Activated B cell treated with CpG ODN at 0.5 μM for 24 hours (primary cell): ENCODE results near the gene NPAS3. TPM values are rescaled to one million over a fixed set of nuclear protein-coding genes. Genes with fewer than 3 reads are reported as not detected.

ENCODE experiments used
- ATAC-seq: fragments of 200-7000 bp; cut with Tn5 transposase; one replicate; pipeline ENCODE4 v1.10.0; 2021; ENCODE audit warnings: low read depth, mild to moderate bottlenecking, moderate library complexity
- CTCF ChIA-PET: fragments of 350-600 bp; sonication (Branson Sonifier 250); formaldehyde crosslinking; loops from one replicate; lab custom pipeline; 2021; ENCODE audit warnings: antibody characterized with exemption; lab: Charles Lee
- POLR2A ChIA-PET: fragments of 350-600 bp; sonication (Branson Sonifier 250); formaldehyde crosslinking; loops from one replicate; lab custom pipeline; 2021; ENCODE audit warnings: antibody characterized with exemption; lab: Charles Lee
- DNase-seq: peaks from one replicate; pipeline ENCODE4 v3.0.0; 2022
- H3K27ac Mint-ChIP-seq: one replicate; pipeline ENCODE4 v1.8.0; 2020; ENCODE audit warnings: mixed read lengths
- H3K27me3 Mint-ChIP-seq: one replicate; pipeline ENCODE4 v1.8.0; 2021; ENCODE audit warnings: mixed read lengths
- H3K36me3 Mint-ChIP-seq: one replicate; pipeline ENCODE4 v1.8.0; 2021; ENCODE audit warnings: low read depth, mixed read lengths
- H3K4me1 Mint-ChIP-seq: one replicate; pipeline ENCODE4 v1.8.0; 2021; ENCODE audit warnings: mixed read lengths
- H3K4me3 Mint-ChIP-seq: one replicate; pipeline ENCODE4 v1.8.0; 2020; ENCODE audit warnings: mild to moderate bottlenecking, mixed read lengths
- H3K9me3 Mint-ChIP-seq: one replicate; pipeline ENCODE4 v1.8.0; 2020; ENCODE audit warnings: mixed read lengths
- intact Hi-C: fragments of 100-400 bp; cut with micrococcal nuclease; formaldehyde crosslinking; loops from one replicate; pipeline ENCODE4 v1.15.1; 2024
- total RNA-seq: library from RNA; stranded (reverse); gene quantifications from 2 replicates; pipeline ENCODE4 v1.2.3, GENCODE V29; 2022
- TF ChIP-seq, protein P1 (sequence below): fragments of 200-600 bp; IDR thresholded peaks from one replicate; pipeline ENCODE4 v1.8.0; 2022; ENCODE audit warnings: antibody characterized with exemption, mild to moderate bottlenecking

Gene NPAS3
- total RNA-seq, 1 donor from 2014 or later: not detected

DNA sequence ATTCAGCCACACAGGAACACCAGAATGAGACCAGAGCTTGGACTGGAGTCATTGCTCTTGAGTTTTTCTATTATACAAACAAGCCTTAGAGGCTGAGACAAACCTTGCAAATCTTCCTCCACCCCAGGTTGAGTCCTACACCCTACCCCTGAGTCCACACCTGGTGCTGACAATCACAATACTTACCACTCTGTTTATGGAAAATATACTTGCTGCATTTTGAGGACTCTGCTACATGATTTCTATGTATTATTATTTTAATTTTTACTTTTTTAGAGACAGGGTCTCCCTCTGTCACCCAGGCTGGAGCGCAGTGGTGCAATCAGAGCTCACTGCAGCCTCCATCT, 910.7 kb downstream of the NPAS3 start:
- Mint-ChIP-seq H3K4me3 (no peak overlapping the region), H3K36me3 (no peaks in the 10 kb centered on the region), H3K9me3 (no peaks in the 10 kb centered on the region), H3K4me1 (no peaks in the 10 kb centered on the region), H3K27me3 (no peaks in the 10 kb centered on the region), H3K27ac (no peak overlapping the region)
- ATAC-seq (no peak), DNase-seq (no peak)
- CTCF ChIA-PET: interaction anchor here (0.6 kb wide), 1 partner anchor 11 kb away, joined by 3 read pairs; no protein-coding TSS in a partner anchor
- POLR2A ChIA-PET: no interaction called here
- TF ChIP-seq, protein P1, sequence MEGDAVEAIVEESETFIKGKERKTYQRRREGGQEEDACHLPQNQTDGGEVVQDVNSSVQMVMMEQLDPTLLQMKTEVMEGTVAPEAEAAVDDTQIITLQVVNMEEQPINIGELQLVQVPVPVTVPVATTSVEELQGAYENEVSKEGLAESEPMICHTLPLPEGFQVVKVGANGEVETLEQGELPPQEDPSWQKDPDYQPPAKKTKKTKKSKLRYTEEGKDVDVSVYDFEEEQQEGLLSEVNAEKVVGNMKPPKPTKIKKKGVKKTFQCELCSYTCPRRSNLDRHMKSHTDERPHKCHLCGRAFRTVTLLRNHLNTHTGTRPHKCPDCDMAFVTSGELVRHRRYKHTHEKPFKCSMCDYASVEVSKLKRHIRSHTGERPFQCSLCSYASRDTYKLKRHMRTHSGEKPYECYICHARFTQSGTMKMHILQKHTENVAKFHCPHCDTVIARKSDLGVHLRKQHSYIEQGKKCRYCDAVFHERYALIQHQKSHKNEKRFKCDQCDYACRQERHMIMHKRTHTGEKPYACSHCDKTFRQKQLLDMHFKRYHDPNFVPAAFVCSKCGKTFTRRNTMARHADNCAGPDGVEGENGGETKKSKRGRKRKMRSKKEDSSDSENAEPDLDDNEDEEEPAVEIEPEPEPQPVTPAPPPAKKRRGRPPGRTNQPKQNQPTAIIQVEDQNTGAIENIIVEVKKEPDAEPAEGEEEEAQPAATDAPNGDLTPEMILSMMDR: no peak
- intact Hi-C loops: no loop called here

DNA sequence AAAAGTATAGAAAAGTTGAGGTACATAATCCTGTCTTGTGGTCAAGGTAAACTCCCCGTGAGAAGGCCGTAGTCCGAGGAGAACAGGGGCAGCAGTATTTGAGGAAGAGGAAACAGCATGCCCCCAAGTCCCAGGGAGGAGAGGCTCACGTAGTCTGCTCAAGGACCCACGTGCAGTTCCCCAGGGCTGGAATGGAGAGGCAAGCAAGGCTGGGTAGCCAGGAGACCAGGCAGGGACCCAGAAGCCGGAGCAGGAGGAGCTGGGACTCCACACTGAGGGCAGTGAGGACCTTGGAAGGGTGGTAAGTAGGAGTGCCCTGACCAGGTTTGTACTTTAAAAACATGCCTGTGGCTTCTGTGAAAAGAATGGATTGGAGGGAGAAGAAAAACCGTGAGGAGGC, 912.1 kb downstream of the NPAS3 start:
- intact Hi-C loops: no loop called here
- H3K27me3 Mint-ChIP-seq: no peaks in the 10 kb centered on the region
- TF ChIP-seq, protein P1: no peak
- ChIA-PET POLR2A (no interaction called here), CTCF (no interaction called here)
- H3K36me3 Mint-ChIP-seq: no peaks in the 10 kb centered on the region
- no peaks in the 10 kb centered on the region for H3K9me3 Mint-ChIP-seq
- ATAC-seq: no peak
- H3K4me3 Mint-ChIP-seq: no peak overlapping the region
- no peak for DNase-seq
- no peaks in the 10 kb centered on the region for H3K4me1 Mint-ChIP-seq
- H3K27ac Mint-ChIP-seq: no peak overlapping the region

DNA sequence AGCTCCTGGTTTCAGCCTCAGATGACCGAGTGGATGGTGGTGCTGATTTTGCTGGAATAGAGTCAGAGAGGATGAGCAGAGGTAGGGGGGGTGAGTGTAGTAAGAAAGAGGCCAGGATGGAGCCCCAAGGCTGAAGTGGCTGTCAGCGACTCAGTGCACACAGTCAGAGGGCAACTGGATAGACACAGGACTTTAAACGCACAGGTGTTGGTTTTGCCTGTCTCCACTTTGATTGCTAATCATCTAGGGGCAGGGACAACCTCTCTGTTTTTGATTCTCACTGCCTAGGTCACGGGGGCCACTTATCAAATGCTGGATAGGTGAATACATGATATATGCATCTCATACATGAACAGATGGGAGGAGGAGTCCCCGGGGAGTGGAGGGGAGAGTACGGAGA, 912.7 kb downstream of the NPAS3 start:
- Mint-ChIP-seq H3K4me1 (no peaks in the 10 kb centered on the region), H3K36me3 (no peaks in the 10 kb centered on the region), H3K4me3 (no peak overlapping the region), H3K27me3 (no peaks in the 10 kb centered on the region), H3K9me3 (no peaks in the 10 kb centered on the region), H3K27ac (no peak overlapping the region)
- no peak for DNase-seq
- no peak for ATAC-seq
- CTCF ChIA-PET: no interaction called here
- intact Hi-C loops: no loop called here
- POLR2A ChIA-PET: no interaction called here
- TF ChIP-seq, protein P1: no peak

DNA sequence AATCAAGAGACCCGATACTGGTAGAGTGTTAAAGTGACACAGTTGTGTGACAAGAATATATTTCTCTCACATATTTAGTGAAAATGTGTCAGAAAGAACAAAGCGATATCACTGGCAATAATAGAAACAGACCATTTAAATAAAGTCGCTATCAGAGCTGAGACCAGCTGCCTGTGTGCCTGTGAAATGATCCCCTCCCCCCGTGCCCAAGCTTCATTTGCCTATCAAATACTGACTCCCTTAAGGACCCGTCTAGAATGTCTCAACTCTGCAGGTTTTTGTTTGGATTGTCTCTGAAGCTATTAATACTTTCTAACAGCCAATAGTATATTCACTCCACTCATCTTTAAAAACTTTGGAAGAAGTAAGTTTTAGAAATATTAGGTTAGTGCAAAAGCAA, 913.3 kb downstream of the NPAS3 start:
- Mint-ChIP-seq H3K27ac (no peak overlapping the region), H3K27me3 (no peaks in the 10 kb centered on the region), H3K9me3 (no peaks in the 10 kb centered on the region), H3K36me3 (no peaks in the 10 kb centered on the region), H3K4me1 (no peaks in the 10 kb centered on the region), H3K4me3 (no peak overlapping the region)
- no peak for ATAC-seq
- ChIA-PET POLR2A (no interaction called here), CTCF (no interaction called here)
- TF ChIP-seq, protein P1: no peak
- no peak for DNase-seq
- intact Hi-C loops: no loop called here
